Measurements from ENCODE around the gene CIART. TPM values are rescaled to one million over a fixed set of nuclear protein-coding genes. Genes with fewer than 3 reads are reported as not detected.
"Not testable (repeated sequence)": the region's sequence is repeated elsewhere in the genome, so short reads cannot be mapped to it uniquely, and the experiment has no call there.

The CIART gene
- total and polyA plus RNA-seq, 2 donors (not counting 3 experiments of a cell fraction or from before 2014, with no cell fraction given) = 2.4 to 4.3 TPM

DNA sequence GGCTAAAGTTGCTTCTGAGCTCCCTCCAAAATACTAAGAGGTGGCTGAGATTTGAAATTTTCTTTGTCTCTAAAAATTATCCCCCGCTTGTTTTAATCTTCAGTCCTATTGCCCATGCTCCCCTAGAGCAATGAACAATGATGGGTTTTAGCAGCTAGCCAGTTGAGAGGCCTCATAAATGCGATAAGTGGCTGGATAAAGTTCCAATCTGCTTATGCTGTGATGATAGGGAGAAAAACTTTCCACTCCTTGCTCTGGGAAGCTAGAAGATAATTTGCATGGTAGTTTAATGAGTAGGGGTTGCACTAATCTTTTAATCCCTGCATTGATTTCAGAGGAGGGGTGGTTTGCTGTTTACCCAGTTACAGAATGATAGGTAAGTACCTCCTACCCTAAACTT lies 29.4 kb downstream of the CIART start:
- H4K20me1 ChIP-seq (replicated peaks; ENCODE audit: control insufficient read depth, extremely low read depth, insufficient read depth, low read length) = no peaks in the 10 kb centered on the region
- CTCF ChIA-PET = no interaction called here
- FAIRE-seq (no peak), DNase-seq (ENCODE audit: low read depth, low spot score) (no peak)
- no peaks in the 10 kb centered on the region for H3K79me2 ChIP-seq (ENCODE audit: control insufficient read depth, insufficient read depth, low read length)
- no peaks in the 10 kb centered on the region for H3K9me1 ChIP-seq (replicated peaks; ENCODE audit: control insufficient read depth, extremely low read depth, insufficient read depth, low read length)
- no peak overlapping the region for H3K4me2 ChIP-seq (ENCODE audit: insufficient read depth, low read length)
- TF ChIP-seq MYC (IDR thresholded peaks at IDR 0.05; ENCODE audit: low read depth, low read length) (no peak), POLR2AphosphoS5 (IDR thresholded peaks at IDR 0.05; ENCODE audit: insufficient read depth, low read depth, low read length) (no peak)
- TF ChIP-seq, protein P1, sequence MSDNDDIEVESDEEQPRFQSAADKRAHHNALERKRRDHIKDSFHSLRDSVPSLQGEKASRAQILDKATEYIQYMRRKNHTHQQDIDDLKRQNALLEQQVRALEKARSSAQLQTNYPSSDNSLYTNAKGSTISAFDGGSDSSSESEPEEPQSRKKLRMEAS (IDR thresholded peaks at IDR 0.05; ENCODE audit: insufficient read depth, insufficient read length) = no peak
- H2AFZ ChIP-seq (ENCODE audit: low read depth, low read length) = no peak overlapping the region
- no TSS peak for BruUV-seq (replicated peaks)
- intact Hi-C loops (cut with micrococcal nuclease) (no loop called here), dilution Hi-C loops (cut with MboI; ENCODE audit: extremely low pct_ligation_motif_present, low sequenced_read_pairs) (no loop called here)
- H3K27ac ChIP-seq (ENCODE audit: insufficient read depth, low read depth, low read length) = no peak overlapping the region
- H3K4me1 ChIP-seq (ENCODE audit: control insufficient read depth, extremely low read depth, insufficient read depth, low read length) = no peaks in the 10 kb centered on the region
- H3K27me3 ChIP-seq (ENCODE audit: control insufficient read depth in 2 of 2, insufficient read depth in 2 of 2, low read length in 2 of 2) = no peaks in the 10 kb centered on the region
- no peak overlapping the region for H3K9ac ChIP-seq (replicated peaks; ENCODE audit: extremely low read depth, insufficient read depth, low read length)
- POLR2A ChIA-PET = no interaction called here
- H3K9me3 ChIP-seq (replicated peaks; ENCODE audit: control insufficient read depth, insufficient read depth, low read length) = no peaks in the 10 kb centered on the region
- peaks cover 0 to 5% of the 10 kb centered on the region in 2 experiments for H3K36me3 ChIP-seq (ENCODE audit: control insufficient read depth in 2 of 2, extremely low read depth in 1 of 2, insufficient read depth in 2 of 2, low read length in 2 of 2)
- H3K4me3 ChIP-seq (replicated peaks in 1 of 3; ENCODE audit: insufficient read depth in 1 of 3, low read depth in 1 of 3, low read length in 3 of 3) = no peak overlapping the region

DNA sequence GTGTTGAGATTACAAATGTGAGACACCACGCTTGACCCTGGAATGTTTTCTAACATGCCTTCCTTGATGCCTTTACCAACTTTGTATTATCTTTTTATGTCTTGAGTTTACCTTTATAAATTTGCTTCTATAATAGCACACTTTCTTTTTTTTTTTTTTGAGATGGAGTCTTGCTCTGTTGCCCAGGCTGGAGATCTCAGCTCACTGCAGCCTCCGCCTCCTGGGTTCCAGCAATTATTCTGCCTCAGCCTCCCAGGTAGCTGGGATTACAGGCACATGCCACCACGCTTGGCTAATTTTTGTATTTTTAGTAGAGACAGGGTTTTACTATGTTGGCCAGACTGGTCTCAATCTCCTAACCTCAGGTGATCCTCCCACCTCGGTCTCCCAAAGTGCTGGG lies 32.3 kb downstream of the CIART start:
- BruUV-seq (replicated peaks); H3K4me1 ChIP-seq (ENCODE audit: control insufficient read depth, extremely low read depth, insufficient read depth, low read length); H3K9ac ChIP-seq (replicated peaks; ENCODE audit: extremely low read depth, insufficient read depth, low read length); FAIRE-seq; H2AFZ ChIP-seq (ENCODE audit: low read depth, low read length); H3K4me3 ChIP-seq (replicated peaks in 1 of 3; ENCODE audit: insufficient read depth in 1 of 3, low read depth in 1 of 3, low read length in 3 of 3); H3K27me3 ChIP-seq (ENCODE audit: control insufficient read depth in 2 of 2, insufficient read depth in 2 of 2, low read length in 2 of 2); POLR2A ChIA-PET; H3K9me1 ChIP-seq (replicated peaks; ENCODE audit: control insufficient read depth, extremely low read depth, insufficient read depth, low read length); H3K79me2 ChIP-seq (ENCODE audit: control insufficient read depth, insufficient read depth, low read length); H3K27ac ChIP-seq (ENCODE audit: insufficient read depth, low read depth, low read length); H3K9me3 ChIP-seq (replicated peaks; ENCODE audit: control insufficient read depth, insufficient read depth, low read length); H3K36me3 ChIP-seq (ENCODE audit: control insufficient read depth in 2 of 2, extremely low read depth in 1 of 2, insufficient read depth in 2 of 2, low read length in 2 of 2); DNase-seq (ENCODE audit: low read depth, low spot score); dilution Hi-C loops (cut with MboI; ENCODE audit: extremely low pct_ligation_motif_present, low sequenced_read_pairs); intact Hi-C loops (cut with micrococcal nuclease); H3K4me2 ChIP-seq (ENCODE audit: insufficient read depth, low read length); H4K20me1 ChIP-seq (replicated peaks; ENCODE audit: control insufficient read depth, extremely low read depth, insufficient read depth, low read length): not testable (repeated sequence)
- CTCF ChIA-PET = interaction anchor here (1.9 kb wide), 1 partner anchor 59 kb away, joined by 5 read pairs; no protein-coding TSS in a partner anchor
